IPS-18a (cell line): ENCODE results near the gene POU6F2.
"Not testable (repeated sequence)": the region's sequence is repeated elsewhere in the genome, so short reads cannot be mapped to it uniquely, and the experiment has no call there.

Experiments
- H3K27ac ChIP-seq: one replicate; pipeline ENCODE4 v1.5.1; 2013; ENCODE audit warnings: low read length
- H3K27me3 ChIP-seq: one replicate; pipeline ENCODE4 v1.6.1; 2013; ENCODE audit warnings: mild to moderate bottlenecking, low read length; ENCODE audit not compliant: control insufficient read depth, insufficient read depth
- H3K36me3 ChIP-seq: one replicate; pipeline ENCODE4 v1.6.1; 2013; ENCODE audit warnings: low read depth, low read length; ENCODE audit not compliant: control insufficient read depth
- H3K4me1 ChIP-seq: one replicate; pipeline ENCODE4 v1.6.1; 2013; ENCODE audit warnings: low read depth, low read length; ENCODE audit not compliant: control insufficient read depth
- H3K4me3 ChIP-seq: one replicate; pipeline ENCODE4 v1.5.1; 2013; ENCODE audit warnings: low read length
- H3K9ac ChIP-seq: one replicate; pipeline ENCODE4 v1.6.1; 2013; ENCODE audit warnings: mild to moderate bottlenecking, low read length, moderate library complexity
- H3K9me3 ChIP-seq: one replicate; pipeline ENCODE4 v1.6.1; 2013; ENCODE audit warnings: low read depth, low read length; ENCODE audit not compliant: control insufficient read depth

Gene POU6F2

DNA sequence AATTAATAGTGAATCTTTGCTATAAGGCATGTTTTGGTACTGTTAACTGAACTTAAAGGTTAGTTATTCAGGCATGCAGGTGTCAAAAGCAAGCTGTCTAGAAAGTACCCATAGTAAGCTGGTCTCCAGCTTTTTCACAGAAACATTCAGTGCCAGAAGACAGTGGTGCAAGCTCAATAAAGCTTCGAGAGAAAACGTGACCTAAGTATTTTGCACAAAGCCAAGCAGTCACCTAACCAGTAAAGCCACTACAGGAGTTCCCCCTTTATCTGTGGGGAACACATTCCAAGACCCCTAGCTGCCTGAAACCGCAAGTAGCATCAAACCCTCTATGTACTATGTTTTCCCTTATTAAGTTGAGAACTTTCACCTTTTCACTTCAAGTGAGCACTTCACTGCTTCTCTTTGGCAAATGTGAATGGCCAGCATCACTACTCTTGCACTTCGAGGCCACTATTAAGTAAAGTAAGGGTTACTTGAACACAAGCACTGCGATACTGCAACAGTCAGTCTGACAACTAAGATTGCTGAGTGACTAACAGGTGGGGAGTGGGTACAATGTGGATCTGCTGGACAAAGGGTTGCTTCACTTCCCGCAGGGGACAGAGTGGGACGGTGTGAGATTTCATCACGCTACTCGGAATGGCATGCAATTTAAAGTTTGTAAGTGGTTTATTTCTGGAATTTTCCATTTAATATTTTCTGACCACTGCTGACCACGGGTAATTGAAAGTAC, 334.7 kb downstream of the POU6F2 start:
- Histone ChIP-seq H3K4me1 (peaks cover 32% of the 10 kb centered on the region), H3K9me3 (no peaks in the 10 kb centered on the region), H3K9ac (no peak overlapping the region), H3K27ac (no peak overlapping the region), H3K4me3 (no peak overlapping the region), H3K27me3 (no peaks in the 10 kb centered on the region), H3K36me3 (no peaks in the 10 kb centered on the region)

DNA sequence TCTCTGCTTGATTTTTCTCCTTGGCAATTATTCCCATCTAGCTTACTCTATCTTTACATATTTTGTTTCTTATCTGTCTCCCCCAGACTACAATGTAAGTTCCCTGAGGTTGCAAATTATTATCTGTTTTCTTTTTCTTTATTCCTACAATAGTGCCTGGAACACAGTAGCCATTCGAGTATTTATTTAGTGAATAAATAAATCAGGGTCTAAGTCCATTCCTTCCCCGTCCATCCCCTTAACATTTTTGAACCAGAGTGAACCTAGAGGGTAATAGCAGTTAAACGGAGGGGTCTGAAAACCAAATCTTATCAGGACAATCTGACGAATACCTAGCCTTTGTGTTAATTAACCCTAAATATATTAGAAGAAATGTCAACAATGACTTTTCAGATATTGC, 335.7 kb downstream of the POU6F2 start:
- H3K27ac ChIP-seq: no peak overlapping the region
- H3K36me3 ChIP-seq: no peaks in the 10 kb centered on the region
- no peaks in the 10 kb centered on the region for H3K27me3 ChIP-seq
- no peak overlapping the region for H3K9ac ChIP-seq
- no peaks in the 10 kb centered on the region for H3K9me3 ChIP-seq
- H3K4me3 ChIP-seq: no peak overlapping the region
- H3K4me1 ChIP-seq: peaks cover 32% of the 10 kb centered on the region

DNA sequence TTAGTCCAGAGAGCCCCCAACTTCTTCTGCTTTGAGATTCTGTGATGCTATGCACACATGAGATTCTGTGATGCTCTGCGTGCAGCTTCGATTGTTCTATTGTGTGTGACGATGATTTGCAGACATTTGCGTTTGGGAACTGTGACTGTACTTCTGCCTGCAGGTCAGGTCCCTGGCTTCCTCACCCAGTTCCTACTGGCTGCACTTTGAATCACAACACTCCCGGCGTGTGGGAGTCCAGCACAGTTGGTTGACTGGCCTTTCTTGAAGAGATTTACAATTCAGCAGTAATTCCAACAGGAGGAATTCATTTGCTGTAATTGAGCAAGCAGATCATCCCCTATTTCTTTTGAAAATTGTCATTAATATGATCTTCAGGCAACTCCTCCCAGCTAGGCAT, 336.3 kb downstream of the POU6F2 start:
- Histone ChIP-seq H3K4me3 (no peak overlapping the region), H3K4me1 (peaks cover 32% of the 10 kb centered on the region), H3K27ac (no peak overlapping the region), H3K36me3 (no peaks in the 10 kb centered on the region), H3K9ac (no peak overlapping the region), H3K27me3 (no peaks in the 10 kb centered on the region), H3K9me3 (no peaks in the 10 kb centered on the region)

DNA sequence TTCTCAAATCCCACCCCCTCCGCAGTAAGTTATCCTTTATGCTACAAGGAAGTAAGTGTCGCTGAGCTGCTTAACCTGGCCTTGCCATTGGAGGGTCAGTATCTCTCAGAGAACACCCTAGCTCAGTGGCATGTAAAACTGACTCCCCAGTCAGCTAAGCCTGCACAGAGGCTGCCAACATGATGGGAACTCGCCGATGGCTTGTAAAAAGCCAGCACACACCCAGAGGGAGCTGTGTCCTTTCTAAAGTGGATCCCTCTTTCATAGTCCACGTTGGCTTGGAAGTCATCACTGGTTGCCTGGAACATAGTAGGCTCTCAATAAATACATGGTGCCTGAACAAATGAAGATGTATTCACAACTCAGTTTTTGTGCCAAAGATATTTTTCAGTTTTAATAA, 339.4 kb downstream of the POU6F2 start:
- Histone ChIP-seq H3K4me3 (no peak overlapping the region), H3K27ac (no peak overlapping the region), H3K27me3 (no peaks in the 10 kb centered on the region), H3K9me3 (no peaks in the 10 kb centered on the region), H3K4me1 (peaks cover 21% of the 10 kb centered on the region), H3K9ac (no peak overlapping the region), H3K36me3 (no peaks in the 10 kb centered on the region)

DNA sequence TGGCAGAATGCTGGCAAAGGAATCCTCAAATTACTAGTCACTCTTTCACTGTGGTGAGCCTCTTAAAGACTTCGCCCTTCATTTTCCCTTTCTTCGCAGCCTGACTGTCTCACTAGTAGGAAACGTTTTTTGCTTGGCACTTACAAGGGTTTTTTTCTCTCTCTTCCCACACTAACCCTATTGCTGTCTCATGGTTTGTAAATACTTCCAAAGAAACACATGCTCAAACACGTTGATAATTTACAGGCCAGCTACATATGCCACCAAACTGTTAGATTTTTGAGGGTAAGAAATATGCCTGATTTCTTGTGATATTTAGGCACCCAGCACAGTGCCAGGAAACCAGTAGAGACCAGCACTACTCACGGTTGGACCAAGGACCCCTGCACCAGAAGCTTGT, 340.2 kb downstream of the POU6F2 start:
- no peaks in the 10 kb centered on the region for H3K27me3 ChIP-seq
- no peak overlapping the region for H3K27ac ChIP-seq
- no peak overlapping the region for H3K9ac ChIP-seq
- no peak overlapping the region for H3K4me3 ChIP-seq
- H3K36me3 ChIP-seq: no peaks in the 10 kb centered on the region
- H3K9me3 ChIP-seq: no peaks in the 10 kb centered on the region
- peaks cover 21% of the 10 kb centered on the region for H3K4me1 ChIP-seq

DNA sequence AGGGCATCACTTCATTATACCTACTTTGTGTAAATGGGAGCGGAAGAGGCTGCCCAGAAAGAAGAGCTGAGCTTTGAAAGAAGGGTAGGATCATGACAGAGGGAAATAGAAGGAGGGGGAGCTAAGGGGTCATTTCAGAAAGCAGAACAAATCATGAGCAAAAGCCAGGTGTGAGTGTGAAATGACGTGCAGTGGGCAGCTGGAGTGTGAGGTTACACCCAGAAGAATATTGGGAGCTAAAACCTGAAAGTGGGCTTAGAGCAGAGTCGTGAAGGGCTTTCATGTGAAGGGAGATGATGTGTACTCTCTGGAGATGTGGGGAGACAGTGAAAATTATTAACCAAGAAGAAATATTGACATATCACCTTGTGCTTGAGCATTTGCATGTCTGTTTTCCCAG, 343.5 kb downstream of the POU6F2 start:
- H3K36me3 ChIP-seq: no peaks in the 10 kb centered on the region
- H3K9me3 ChIP-seq: peaks cover 5% of the 10 kb centered on the region
- H3K27me3 ChIP-seq: no peaks in the 10 kb centered on the region
- H3K4me1 ChIP-seq: peaks cover 5% of the 10 kb centered on the region
- H3K27ac ChIP-seq: no peak overlapping the region
- H3K9ac ChIP-seq: no peak overlapping the region
- H3K4me3 ChIP-seq: no peak overlapping the region

DNA sequence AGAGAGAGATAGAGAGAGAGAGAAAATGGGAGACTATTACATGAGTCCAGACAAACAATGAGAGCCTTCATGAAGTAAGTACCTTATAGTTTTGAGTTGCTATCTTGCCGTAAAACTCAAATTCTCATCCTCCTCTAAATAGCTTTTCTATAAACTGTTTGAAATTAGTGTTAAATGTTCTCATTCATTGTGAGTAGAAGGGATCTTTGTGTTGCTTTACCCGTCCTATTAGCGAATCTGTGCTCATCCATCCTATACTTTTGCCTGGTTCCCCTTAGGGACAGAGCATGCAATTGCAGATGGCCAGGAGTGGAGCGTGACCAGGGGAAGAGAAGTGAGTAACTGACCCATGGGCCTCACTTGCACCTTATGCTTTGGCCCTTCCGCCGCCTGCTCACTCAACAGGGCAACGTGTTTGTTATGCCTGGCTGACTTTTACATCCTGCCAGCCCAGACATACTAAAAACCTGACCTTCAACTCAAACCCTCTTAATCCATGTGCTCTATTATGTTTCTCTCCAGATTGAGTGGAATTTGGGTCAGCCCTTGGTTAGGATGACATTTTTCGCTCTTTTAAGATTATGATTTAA, 344.3 kb downstream of the POU6F2 start:
- Histone ChIP-seq H3K4me3 (no peak overlapping the region), H3K9me3 (peaks cover 5% of the 10 kb centered on the region), H3K4me1 (peaks cover 5% of the 10 kb centered on the region), H3K27me3 (no peaks in the 10 kb centered on the region), H3K36me3 (no peaks in the 10 kb centered on the region), H3K9ac (no peak overlapping the region), H3K27ac (no peak overlapping the region)

DNA sequence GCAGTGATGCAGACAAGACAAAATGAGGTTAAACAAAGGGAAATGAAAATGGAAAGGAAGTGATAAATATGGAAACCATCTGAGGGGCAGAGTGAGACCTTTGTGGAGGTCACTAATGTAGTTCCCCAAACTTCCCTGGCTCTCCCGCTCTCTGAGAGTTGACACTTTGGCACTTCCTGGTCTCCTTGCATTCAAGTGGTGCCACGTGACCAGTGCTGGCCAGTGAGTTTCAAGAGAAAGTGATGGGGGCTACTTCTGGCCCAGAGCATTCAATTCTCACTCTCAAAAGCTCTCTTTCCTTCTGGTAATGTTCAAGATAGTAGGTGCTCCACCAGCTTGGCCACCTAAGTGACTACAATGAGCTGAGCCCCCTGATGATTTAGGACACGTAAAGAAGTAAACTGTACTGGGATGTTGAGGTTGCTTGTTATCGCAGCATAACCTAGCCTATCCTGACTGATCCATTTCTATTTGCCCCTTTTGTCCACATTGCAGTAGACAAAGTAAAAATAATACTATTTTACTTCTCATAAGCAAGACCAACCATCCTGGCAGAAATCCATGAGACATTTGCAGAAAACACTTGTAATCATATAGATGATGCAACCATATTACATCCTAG, 346.5 kb downstream of the POU6F2 start:
- no peak overlapping the region for H3K27ac ChIP-seq
- no peaks in the 10 kb centered on the region for H3K27me3 ChIP-seq
- H3K9ac ChIP-seq: no peak overlapping the region
- no peaks in the 10 kb centered on the region for H3K36me3 ChIP-seq
- H3K4me1 ChIP-seq: peaks cover 5% of the 10 kb centered on the region
- H3K4me3 ChIP-seq: no peak overlapping the region
- H3K9me3 ChIP-seq: peaks cover 5% of the 10 kb centered on the region

DNA sequence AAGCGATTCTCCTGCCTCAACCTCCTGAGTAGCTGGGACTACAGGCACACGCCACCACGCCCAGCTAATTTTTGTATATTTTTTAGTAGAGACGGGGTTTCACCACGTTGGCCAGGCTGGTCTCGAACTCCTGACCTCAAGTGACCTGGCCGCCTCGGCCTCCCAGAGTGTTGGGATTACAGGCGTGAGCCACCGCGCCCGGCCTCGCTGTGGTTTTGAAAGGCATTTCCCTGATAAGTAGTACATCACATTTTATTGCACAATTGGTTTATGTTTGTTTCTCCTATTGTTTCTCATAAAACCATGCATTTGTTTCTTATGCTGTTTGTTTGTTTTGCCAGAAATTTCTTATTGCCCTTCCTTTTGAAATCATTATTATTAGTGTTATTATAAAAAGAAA, 353.9 kb downstream of the POU6F2 start:
- H3K36me3 ChIP-seq, H3K9me3 ChIP-seq, H3K4me3 ChIP-seq, H3K27me3 ChIP-seq, H3K27ac ChIP-seq, H3K9ac ChIP-seq: not testable (repeated sequence)
- peaks cover 19% of the 10 kb centered on the region for H3K4me1 ChIP-seq

DNA sequence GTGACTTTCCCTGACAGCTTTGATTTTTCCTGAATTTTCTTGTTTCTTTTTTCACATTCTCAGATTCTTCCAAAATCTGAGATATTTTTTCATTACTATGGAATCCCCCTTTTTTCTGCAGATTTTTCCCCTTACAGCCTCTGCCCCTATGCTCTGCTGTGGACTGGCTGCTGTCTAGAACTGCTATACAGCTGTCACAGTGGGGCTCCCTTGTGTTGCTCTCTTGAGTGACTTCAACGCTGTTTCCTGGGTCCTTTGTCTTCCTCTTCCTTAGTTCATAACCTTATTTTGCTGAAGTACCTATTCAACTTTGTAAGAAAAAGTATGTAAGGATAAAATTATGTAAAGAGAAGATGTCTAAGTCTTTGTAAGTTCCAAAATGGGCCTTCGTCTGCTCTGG, 354.4 kb downstream of the POU6F2 start:
- Histone ChIP-seq H3K36me3 (no peaks in the 10 kb centered on the region), H3K4me3 (no peak overlapping the region), H3K27me3 (no peaks in the 10 kb centered on the region), H3K9ac (no peak overlapping the region), H3K27ac (no peak overlapping the region), H3K9me3 (no peaks in the 10 kb centered on the region), H3K4me1 (peaks cover 19% of the 10 kb centered on the region)

DNA sequence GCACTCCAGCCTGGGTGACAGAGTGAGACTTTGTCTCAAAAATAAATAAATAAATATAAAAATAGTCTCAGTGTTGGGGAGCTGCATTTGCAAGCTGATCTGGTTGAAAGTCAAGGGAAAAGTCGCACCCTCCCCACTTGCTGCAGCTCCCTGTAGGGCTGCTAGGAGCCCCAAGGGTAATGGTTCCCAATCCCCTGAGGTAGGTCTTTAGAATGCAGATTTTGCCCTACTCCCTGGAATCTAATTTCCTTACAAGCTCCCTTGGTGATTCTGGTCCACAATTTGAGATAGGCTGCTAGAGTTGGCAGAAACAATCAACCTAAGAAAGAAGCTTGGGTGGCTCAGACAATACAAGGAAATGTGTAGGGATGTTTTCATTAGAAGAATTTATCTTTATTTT, 356.0 kb downstream of the POU6F2 start:
- Histone ChIP-seq H3K36me3 (no peaks in the 10 kb centered on the region), H3K9me3 (no peaks in the 10 kb centered on the region), H3K27ac (no peak overlapping the region), H3K4me1 (peaks cover 19% of the 10 kb centered on the region), H3K9ac (no peak overlapping the region), H3K27me3 (no peaks in the 10 kb centered on the region), H3K4me3 (no peak overlapping the region)

DNA sequence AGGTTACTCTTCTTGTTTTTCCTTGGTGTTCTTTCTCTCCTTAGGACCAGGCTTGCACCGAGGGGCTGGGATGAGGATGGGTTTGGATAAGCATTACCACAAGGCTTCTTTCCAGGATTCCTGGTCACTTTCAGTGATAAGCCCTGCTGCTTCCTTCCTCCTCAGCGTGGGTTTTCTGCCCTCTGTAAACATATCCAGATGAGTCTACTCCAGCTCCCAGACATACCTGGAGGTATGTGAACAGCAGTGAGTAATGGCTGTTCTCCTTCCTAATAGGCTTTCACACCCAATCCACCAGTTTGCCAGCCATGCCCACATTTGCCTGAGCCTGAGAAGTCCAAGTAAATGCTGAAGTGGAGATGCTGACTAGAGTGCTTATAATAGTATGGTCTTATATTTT, 358.7 kb downstream of the POU6F2 start:
- Histone ChIP-seq H3K9ac (no peak overlapping the region), H3K9me3 (no peaks in the 10 kb centered on the region), H3K27me3 (no peaks in the 10 kb centered on the region), H3K4me3 (no peak overlapping the region), H3K4me1 (peaks cover 19% of the 10 kb centered on the region), H3K27ac (no peak overlapping the region), H3K36me3 (no peaks in the 10 kb centered on the region)
